AG09309 (cell line): ENCODE results near the gene LRRC61.
"Not testable (repeated sequence)": the region's sequence is repeated elsewhere in the genome, so short reads cannot be mapped to it uniquely, and the experiment has no call there.

Source experiments
- DNase-seq: peaks from one replicate; pipeline ENCODE4 v3.0.0-alpha.2; 2010; ENCODE audit warnings: low read depth
- H3K4me3 ChIP-seq: 2 replicates; pipeline ENCODE4 v1.5.1; 2011; ENCODE audit warnings: mild to moderate bottlenecking, low read depth, low read length, moderate library complexity; ENCODE audit not compliant: control insufficient read depth
- TF ChIP-seq, protein P1 (sequence below): IDR thresholded peaks from 2 replicates; pipeline ENCODE4 v1.5.1; 2011; ENCODE audit warnings: mild to moderate bottlenecking, low read depth, low read length, inconsistent platforms; ENCODE audit not compliant: insufficient read depth, control insufficient read depth; ENCODE audit errors: missing control alignments

LRRC61 gene

DNA sequence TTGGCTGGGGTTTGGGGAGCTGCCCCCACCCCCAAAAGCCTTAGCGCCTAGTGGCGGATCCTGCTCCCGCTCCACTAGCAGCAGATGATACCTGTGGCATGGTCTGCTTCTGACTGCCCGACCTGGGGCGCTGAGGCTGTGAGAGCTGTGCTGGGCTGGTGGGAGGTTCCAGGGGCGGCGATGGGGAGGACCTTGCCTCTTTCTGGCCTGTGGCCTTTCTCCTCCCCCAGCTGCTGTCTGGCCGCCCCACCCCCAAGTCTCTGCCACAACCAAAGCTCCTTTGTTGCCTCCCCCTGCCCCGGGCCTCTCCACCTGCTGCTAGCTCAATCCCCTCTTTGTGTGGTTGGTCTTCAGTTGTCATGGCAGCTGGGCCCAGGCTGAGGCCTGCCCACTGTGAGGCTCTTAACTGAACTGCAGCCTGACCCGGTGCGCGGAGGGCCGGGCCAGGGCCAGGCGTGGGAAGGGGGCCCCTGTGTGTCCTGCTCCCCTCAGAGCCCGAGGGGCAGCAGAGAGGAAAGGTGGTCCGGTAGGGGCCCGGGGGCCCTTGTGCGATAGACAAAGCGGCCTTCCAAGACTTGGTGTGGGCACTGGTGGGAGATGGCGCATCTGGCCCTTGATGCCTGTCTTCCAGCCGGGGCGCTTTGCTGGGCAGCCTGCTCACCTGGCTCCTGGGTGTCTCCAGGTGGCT lies 60.7 kb downstream of the LRRC61 start:
- no peak overlapping the region for H3K4me3 ChIP-seq
- no peak for DNase-seq
- TF ChIP-seq, protein P1, sequence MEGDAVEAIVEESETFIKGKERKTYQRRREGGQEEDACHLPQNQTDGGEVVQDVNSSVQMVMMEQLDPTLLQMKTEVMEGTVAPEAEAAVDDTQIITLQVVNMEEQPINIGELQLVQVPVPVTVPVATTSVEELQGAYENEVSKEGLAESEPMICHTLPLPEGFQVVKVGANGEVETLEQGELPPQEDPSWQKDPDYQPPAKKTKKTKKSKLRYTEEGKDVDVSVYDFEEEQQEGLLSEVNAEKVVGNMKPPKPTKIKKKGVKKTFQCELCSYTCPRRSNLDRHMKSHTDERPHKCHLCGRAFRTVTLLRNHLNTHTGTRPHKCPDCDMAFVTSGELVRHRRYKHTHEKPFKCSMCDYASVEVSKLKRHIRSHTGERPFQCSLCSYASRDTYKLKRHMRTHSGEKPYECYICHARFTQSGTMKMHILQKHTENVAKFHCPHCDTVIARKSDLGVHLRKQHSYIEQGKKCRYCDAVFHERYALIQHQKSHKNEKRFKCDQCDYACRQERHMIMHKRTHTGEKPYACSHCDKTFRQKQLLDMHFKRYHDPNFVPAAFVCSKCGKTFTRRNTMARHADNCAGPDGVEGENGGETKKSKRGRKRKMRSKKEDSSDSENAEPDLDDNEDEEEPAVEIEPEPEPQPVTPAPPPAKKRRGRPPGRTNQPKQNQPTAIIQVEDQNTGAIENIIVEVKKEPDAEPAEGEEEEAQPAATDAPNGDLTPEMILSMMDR = no peak

DNA sequence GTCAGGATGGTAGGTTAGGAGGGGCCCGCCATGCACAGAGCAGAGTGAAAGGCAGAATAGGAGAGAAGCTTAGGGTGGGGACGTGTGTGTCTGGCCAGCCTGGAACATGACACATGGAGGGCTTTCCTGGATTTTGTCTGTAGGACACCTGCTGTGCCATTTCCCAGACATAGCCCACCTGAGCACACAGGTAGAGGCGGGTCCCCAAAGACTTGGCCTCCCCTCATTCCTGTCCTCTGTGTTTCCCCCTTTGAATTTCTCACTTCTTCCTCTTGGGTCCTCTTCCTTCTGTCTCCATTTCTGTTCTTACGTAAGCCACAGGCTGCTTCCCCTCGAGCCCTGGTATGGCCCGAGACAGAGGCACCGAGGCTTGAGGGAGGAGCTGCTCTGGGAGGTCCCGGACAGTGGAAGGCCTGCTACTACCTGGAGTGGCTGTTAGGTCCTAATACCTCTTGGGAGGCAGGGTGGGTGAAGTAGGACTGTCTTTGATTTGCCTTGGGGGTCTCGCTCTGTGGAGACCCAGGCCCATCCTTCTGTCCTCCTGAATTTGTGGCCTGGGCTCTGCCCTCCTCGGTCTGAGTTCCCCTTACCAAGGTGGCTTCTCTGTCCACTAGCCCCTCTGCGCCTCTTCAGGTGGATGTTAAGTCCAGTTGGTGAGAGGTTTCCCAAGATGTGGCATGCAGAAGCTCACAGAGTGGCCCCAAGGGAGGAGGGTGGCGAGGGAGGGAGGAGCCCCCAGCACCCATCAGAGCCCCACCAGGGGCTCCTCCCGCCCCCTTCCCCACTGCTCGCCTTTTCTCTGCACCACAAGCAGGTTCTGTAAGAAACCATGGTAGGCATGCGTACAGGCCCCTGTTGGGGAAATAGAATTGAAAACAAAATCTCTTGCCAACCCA lies 61.5 kb downstream of the LRRC61 start:
- no peak for DNase-seq
- no peak overlapping the region for H3K4me3 ChIP-seq
- TF ChIP-seq, protein P1 = no peak

DNA sequence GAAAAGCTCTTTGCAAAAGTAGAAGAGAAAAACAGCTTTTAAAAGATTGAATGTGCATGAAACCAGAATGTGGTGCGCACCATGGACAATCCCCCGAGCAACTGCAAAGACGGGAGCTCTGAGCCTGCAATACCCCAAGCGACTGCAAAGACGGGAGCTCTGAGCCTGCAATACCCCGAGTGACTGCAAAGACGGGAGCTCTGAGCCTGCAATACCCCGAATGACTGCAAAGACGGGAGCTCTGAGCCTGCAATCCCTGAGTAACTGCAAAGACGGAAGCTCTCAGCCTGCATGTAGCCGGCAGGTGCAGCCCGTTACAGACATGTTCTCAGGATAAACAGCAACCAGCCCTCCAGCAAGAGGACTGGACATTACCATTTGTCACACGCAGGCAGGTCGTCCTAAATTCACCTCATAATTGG lies 62.2 kb downstream of the LRRC61 start:
- TF ChIP-seq, protein P1 = no peak
- H3K4me3 ChIP-seq = no peak overlapping the region
- DNase-seq = no peak

DNA sequence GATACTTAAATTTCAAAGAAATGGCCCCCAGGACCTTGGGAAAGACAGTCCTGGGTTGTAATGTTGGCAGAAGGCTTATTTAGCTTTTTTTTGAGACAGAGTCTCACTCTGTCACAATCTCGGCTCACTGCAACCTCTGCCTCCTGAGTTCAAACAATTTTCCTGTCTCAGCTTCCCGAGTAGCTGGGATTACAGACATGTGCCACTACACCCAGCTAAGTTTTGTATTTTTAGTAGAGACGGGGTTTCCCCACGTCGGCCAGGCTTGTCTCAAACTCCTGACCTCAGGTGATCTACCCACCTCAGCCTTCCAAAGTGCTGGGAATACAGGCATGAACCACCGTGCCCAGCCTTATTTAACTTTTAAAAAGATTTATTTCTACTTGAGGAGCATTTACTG lies 62.7 kb downstream of the LRRC61 start:
- H3K4me3 ChIP-seq, DNase-seq: not testable (repeated sequence)
